NCI-H1694 treated with DMSO at 0.1 percent for 48 hours (cell line): ENCODE measurements around the gene STAG3.
"Not testable (repeated sequence)": the region's sequence is repeated elsewhere in the genome, so short reads cannot be mapped to it uniquely, and the experiment has no call there.

ENCODE experiments used
- DNase-seq: peaks from one replicate; lab custom pipeline; 2025; lab: John Stamatoyannopoulos, UW

The STAG3 gene

DNA sequence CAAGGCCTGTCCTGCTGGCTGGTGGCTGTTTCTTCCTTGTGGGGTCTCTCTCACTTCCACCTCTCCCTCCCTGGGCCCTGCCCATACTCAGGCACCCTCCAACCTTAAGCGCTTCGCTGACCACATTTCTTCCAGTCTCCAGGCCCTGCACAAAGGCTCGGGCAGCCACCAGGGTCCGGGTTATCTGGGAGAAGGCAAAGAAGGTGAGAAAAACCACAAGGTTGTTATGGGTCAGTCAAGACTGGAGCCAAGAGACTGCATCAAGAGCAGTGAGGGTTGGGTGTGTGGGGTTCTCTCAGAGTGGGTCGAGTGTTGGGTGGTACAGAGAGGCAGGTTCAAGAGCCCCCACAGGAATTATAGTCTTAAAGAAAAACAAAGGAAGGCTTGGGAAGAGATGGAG lies 3.1 kb upstream of the STAG3 start:
- no peak for DNase-seq

DNA sequence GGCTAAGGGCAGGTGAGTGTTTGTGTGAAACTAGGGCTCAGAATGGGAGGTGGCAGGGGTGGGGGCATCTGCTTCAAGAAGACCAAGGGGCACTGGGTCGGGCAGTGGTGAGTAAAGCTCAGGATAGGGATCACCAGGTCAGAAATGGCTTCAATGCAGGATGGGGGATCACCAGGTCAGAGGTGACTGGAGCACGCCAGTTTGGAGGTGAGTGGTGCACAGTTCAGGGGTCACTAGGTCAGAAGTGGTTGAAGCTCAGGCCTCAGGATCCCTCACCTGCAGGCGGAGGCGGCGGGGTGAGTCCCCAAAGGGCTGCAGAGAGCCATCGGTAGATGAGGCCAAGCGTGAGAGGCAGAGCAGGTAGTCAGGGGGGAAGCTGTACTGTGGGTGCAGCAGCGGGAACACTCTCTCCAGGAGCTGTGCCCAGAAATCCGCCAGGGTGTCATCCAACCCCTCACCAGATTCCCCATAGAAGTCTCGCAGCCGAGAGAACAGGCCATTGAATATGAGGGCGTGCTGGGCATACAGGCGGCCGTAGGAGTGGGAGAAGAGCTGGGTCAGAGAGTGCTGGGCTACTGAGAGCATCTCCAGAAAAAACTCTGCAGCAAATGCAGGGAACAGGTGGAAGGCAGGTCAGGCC lies 2.3 kb upstream of the STAG3 start:
- DNase-seq = no peak

DNA sequence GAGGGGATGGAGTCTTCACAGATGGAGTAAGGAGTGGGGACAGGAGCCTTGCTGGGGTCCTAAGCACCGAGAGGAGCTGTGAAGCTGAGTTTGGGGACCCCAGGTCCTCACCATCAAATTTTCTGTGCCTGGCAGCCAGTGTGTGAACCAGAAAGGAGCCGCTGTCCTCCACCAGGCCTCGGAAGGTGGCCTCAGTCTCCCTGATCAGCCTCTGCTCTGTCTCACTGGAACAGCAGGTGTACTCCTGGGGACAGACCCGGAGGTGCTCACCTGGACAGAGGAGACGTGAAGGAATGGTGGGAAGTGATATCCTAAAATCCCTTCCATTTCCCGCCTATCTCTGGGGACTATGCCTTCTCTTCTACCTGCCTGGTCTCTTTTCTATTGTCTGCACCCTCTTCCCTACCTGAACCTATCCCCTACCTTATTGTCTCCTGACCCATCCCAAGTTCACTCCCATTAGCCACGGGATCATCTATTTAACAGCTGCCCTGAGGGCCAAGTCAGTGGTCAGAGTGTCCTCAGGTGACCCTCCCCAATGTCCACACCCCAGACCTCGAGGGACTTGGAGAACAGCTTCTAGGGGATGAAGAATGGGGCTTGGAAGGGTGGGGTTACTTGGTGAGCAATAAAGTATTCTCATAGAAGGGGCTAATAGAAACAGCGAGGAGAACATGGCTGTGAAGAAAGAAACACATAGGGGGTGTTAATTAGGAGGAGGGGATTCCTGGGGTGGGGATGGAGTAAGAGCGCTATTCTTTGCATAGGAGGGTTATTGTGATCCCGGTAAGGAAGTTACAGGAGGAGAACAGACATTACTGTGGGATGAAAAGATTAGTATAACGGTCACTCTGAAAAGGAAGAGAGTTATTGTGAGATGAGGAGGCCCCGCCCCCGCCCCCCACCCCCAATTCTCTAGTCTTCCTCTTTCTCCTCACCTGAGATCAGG lies 1.3 kb upstream of the STAG3 start:
- DNase-seq = no peak

GRCh38 chr7:100180084-100180483 lies 2.4 kb downstream of the STAG3 start:
- not testable (repeated sequence) for DNase-seq

DNA sequence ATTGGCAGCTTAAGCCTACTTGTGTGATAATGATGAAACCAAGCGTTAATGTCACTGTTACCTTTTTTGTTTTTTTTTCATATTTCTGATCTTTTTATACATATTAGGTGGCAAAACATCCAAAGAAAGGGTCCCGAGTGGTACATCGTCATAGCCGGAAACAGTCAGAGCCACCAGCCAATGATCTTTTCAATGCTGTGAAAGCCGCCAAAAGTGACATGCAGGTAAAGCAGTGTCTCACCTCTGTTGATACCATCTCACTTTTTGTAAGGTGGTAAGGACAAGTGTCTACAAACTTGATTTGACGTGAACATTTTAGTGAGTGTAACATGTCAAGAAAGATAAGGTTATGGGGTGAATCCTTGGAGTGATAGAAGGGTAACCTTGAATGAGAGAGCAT lies 4.9 kb downstream of the STAG3 start:
- DNase-seq = not testable (repeated sequence)

- DNase-seq = not testable (repeated sequence)
Measured at GRCh38 chr7:100183090-100183489, 5.4 kb downstream of the STAG3 start.

- DNase-seq = no peak
Measured at GRCh38 chr7:100185726-100186125, 8.0 kb downstream of the STAG3 start.

- no peak for DNase-seq
Measured at GRCh38 chr7:100189061-100189460, 11.3 kb downstream of the STAG3 start.

DNA sequence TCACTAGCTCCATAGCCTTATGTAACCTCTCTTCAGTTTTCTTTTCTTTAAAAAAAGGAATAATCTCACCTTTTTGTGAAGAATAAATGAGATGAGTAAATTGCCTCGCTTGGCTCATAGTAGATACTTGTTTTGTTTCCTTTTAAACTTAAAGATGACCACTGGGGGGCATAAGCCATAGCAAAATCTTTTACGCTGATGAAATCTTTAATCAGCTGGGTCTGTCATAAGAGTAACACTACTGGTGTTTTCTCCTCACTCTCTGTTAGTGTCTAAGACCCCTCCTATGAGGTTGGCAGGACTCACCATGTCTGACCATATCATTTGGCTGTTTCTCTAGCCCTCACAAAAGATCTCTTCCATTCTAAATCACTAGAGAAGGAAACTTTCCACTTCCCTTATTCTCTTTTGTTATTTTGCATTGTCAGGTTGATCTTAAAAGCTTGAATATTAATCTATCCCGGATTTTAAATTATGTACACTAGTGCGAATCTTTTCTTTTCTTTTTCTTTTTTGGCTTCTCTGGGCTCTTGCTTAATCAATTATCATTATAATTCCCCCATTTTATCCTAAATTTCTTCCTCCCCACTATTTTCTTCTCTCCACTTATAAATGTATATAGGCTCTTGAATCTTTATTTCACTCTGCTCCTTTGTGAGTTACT lies 12.5 kb downstream of the STAG3 start:
- DNase-seq = no peak

GRCh38 chr7:100191775-100192174 lies 14.1 kb downstream of the STAG3 start:
- no peak for DNase-seq

- not testable (repeated sequence) for DNase-seq
Measured at GRCh38 chr7:100192281-100192862, 14.7 kb downstream of the STAG3 start.

DNA sequence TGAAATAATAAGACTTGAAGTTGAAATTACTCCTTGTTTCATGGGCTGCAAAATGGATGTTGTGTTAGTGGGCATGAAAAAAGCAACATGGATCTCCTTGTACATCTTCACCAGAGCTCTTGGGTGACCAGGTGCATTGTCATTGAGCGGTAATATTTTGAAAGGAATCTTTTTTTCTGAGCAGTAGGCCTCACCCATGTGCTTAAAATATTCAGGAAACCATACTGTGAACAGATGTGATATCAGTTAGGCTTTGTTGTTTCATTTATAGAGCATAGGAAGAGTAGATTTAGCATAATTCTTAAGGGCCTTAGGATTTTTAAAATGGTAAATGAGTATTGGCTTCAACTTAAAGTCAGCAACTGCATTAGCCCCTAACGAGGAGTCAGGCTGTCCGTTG lies 15.3 kb downstream of the STAG3 start:
- DNase-seq = no peak

GRCh38 chr7:100195222-100195621 lies 17.5 kb downstream of the STAG3 start:
- DNase-seq = no peak

DNA sequence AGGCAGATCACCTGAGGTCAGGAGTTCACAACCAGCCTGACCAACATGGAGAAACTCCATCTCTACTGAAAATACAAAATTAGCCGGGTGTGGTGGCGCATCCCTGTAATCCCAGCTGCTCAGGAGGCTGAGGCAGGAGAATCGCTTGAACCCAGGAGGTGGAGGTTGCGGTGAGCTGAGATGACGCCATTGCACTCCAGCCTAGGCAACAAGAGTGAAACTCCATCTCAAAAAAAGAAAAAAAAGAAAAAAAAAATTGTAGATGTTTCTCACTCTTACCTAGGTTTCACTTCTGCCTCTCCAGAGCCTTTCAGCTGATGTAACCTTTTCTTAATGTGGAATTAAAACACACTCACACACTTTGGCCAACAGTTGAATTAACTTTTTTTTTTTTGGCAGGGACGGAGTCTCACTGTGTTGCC lies 18.2 kb downstream of the STAG3 start:
- not testable (repeated sequence) for DNase-seq

- no peak for DNase-seq
Measured at GRCh38 chr7:100198266-100198665, 20.5 kb downstream of the STAG3 start.

DNA sequence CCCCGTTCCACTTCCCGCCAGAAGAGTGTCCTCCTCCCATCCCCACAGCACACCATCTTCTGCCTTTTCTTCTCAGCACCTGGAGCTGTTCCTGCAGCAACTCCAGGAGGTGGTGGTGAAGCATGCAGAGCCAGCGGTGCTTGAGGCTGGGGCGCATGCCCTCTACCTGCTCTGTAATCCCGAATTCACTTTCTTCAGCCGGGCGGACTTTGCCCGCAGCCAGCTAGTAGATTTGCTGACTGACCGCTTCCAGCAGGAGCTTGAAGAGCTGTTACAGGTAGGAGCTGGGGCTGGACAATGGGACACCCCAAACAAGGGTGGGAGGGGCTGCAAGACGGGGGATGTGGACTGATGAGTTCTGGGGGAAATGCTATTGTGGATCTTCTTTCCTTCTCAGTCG lies 23.0 kb downstream of the STAG3 start:
- no peak for DNase-seq

DNA sequence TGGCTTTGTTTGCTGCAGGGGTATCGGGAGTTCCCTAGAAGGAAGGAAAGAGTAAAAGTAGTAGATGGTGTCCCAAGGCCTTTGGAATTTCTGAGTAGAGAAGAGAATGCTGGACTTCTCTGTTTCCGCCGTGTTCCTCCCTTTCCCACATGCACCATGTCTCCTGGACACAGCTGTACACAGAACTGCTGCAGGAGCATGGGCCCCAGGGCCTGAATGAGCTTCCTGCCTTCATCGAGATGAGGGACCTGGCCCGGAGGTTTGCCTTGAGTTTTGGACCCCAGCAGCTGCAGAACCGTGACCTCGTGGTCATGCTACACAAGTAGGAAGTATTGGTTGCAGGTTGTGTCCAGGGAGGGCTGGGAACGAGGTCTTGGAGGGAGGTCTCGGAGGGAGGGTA lies 26.7 kb downstream of the STAG3 start:
- DNase-seq = no peak

DNA sequence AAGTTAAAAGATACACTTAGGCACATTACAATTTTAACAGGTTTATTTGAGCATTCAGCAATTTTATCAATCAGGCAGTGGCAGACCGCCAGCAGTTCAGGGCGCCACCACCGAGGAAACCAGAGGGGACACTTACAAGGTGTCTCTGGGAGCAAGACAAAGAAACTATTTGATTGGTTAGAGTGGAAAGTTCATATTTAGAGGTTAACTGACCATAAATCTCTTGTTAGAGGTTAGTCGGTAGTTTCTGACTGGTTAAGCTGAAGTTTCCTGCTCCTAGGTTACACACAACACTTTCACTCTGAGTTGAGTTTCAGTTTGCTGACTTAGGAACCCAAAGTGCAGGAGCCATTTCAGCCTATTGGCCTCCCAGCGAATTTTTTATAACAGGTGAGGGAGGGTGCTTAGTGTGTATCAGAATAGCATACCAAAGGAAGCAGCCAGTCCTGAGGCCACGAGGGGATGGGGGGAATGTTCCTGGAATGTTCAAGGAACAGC lies 31.2 kb downstream of the STAG3 start:
- no peak for DNase-seq

GRCh38 chr7:100209493-100209892 lies 31.8 kb downstream of the STAG3 start:
- DNase-seq = no peak

DNA sequence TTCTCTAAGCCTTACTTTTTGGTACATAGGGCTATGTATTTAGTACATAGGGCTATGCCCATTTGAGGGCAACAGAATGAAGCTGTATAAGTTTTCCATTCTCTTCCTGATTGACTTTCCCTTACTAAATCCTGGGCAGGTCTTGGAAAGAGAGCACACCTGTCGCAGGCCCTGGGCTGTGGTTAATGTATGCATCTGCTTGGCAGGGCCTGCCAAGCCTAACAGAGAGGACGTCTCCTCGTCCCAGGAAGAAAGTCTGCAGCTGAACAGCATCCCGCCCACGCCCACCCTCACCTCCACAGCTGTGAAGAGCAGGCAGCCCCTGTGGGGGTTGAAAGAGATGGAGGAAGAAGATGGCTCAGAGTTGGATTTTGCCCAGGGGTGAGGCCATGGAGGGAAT lies 33.1 kb downstream of the STAG3 start:
- DNase-seq = no peak

GRCh38 chr7:100211342-100211780 lies 33.6 kb downstream of the STAG3 start:
- no peak for DNase-seq

DNA sequence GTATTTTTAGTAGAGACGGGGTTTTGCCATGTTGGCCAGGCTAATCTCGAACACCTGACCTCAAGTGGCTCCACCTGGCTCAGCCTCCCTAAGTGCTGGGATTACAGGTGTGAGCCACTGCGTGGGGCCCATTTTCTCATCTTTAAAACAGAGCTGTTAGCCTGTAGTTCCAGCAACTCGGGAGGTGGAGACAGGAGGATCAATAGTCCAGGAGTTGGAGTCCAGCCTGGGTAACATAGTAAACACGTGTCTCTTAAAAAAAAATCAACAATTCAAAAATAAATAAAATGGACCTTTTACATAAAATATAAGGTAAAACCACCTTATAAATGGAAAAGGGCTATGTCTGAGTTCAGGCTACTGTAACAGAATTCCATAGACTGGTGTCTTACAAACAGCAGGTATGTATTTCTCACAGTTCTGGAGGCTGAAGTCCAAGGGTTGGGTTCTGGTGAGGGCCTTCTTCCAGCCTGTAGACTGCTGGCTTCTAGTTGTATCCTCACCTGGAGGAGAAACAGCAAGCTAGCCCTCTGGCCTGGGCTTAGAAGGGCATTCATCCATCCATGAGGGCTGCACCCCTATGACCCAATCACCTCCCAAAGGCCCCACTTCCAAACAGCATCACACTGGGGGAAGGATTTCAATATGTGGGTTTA lies 35.0 kb downstream of the STAG3 start:
- no peak for DNase-seq
